H1 (cell line): ENCODE results near the gene ARRDC1. TPM values are rescaled to one million over a fixed set of nuclear protein-coding genes. Genes with fewer than 3 reads are reported as not detected.

ENCODE experiments used
- CTCF ChIA-PET: fragments of 300-600 bp; sonication (Branson Sonifier 250); formaldehyde crosslinking; loops from one replicate; lab custom pipeline; 2021; ENCODE audit not compliant: partially characterized antibody; lab: Charles Lee
- POLR2A ChIA-PET: fragments of 300-600 bp; sonication (Branson Sonifier 250); formaldehyde crosslinking; loops from one replicate; lab custom pipeline; 2021; ENCODE audit warnings: inconsistent platforms; ENCODE audit not compliant: partially characterized antibody; lab: Charles Lee
- DNase-seq, 2 experiments: peaks; one replicate each; pipeline versions ENCODE4 v3.0.0 to v3.0.0-alpha.2; 2010 to 2022; ENCODE audit warnings: low spot score in 2 of 2, low read depth in 1 of 2, mixed read lengths in 1 of 2
- FAIRE-seq: peaks from 2 replicates; lab custom pipeline; 2011; peaks lifted over from hg19 to GRCh38; lab: Jason Lieb, UNC
- H2AFZ ChIP-seq: 2 replicates; pipeline ENCODE4 v1.8.1; 2012; ENCODE audit warnings: low read length, inconsistent platforms
- H2AK5ac ChIP-seq: 2 replicates; pipeline ENCODE4 v1.6.1; 2013; ENCODE audit warnings: low read depth, low read length
- H2BK120ac ChIP-seq: replicated peaks from 2 replicates; pipeline ENCODE3; 2013; ENCODE audit warnings: low read depth, low read length, inconsistent platforms
- H2BK12ac ChIP-seq: 2 replicates; pipeline ENCODE4 v1.6.1; 2013; ENCODE audit warnings: low read depth, low read length
- H2BK15ac ChIP-seq: 2 replicates; pipeline ENCODE4 v1.6.1; 2013; ENCODE audit warnings: low read length
- H2BK20ac ChIP-seq: 2 replicates; pipeline ENCODE4 v1.6.1; 2013; ENCODE audit warnings: low read length
- H2BK5ac ChIP-seq: 2 replicates; pipeline ENCODE4 v1.6.1; 2013; ENCODE audit warnings: low read depth, low read length
- H3K14ac ChIP-seq: 2 replicates; pipeline ENCODE4 v1.6.1; 2013; ENCODE audit warnings: inconsistent platforms; ENCODE audit not compliant: insufficient read length
- H3K18ac ChIP-seq: 2 replicates; pipeline ENCODE4 v1.6.1; 2013; ENCODE audit warnings: low read length; ENCODE audit errors: extremely low read depth
- H3K23ac ChIP-seq: 2 replicates; pipeline ENCODE4 v1.6.1; 2013; ENCODE audit warnings: inconsistent platforms; ENCODE audit not compliant: insufficient read length
- H3K23me2 ChIP-seq: 2 replicates; pipeline ENCODE4 v1.6.1; 2013; ENCODE audit warnings: low read depth, low read length
- H3K27ac ChIP-seq: 2 replicates; pipeline ENCODE4 v1.6.1; 2011; ENCODE audit warnings: low read depth, low read length, inconsistent platforms
- H3K27me3 ChIP-seq, 4 experiments: replicated peaks in 1 of 4; 1 replicate in 1 of 4; 2 replicates in 3 of 4; pipeline versions ENCODE4 v1.6.1 to v1.8.1; 2011 to 2013; ENCODE audit warnings: low read length in 3 of 4, mild to moderate bottlenecking in 3 of 4, inconsistent platforms in 2 of 4, mixed read lengths in 2 of 4, moderate library complexity in 1 of 4; ENCODE audit not compliant: control insufficient read depth in 3 of 4, insufficient read depth in 3 of 4; ENCODE audit errors: extremely low read depth in 1 of 4
- H3K36me3 ChIP-seq, 4 experiments: 2 replicates each; pipeline versions ENCODE4 v1.6.1 to v1.8.1; 2011 to 2013; ENCODE audit warnings: mild to moderate bottlenecking in 4 of 4, low read length in 3 of 4, moderate library complexity in 2 of 4, control low read depth in 1 of 4, inconsistent platforms in 1 of 4; ENCODE audit not compliant: insufficient read depth in 4 of 4, control insufficient read depth in 2 of 4
- H3K4ac ChIP-seq: replicated peaks from 2 replicates; pipeline ENCODE3; 2013; ENCODE audit warnings: low read length, low read depth, mixed read lengths, inconsistent platforms; ENCODE audit not compliant: insufficient read length
- H3K4me1 ChIP-seq, 4 experiments: replicated peaks in 1 of 4; 1 replicate in 1 of 4; 2 replicates in 3 of 4; pipeline versions ENCODE4 v1.6.1 to v1.8.1; 2011 to 2013; ENCODE audit warnings: low read length in 3 of 4, inconsistent platforms in 2 of 4, mixed read lengths in 1 of 4; ENCODE audit not compliant: insufficient read depth in 4 of 4, control insufficient read depth in 3 of 4
- H3K4me2 ChIP-seq, 2 experiments: 2 replicates each; pipeline versions ENCODE4 v1.6.1 to v1.8.1; 2011 to 2013; ENCODE audit warnings: low read depth in 2 of 2, low read length in 2 of 2, control low read depth in 1 of 2, inconsistent platforms in 1 of 2, mild to moderate bottlenecking in 1 of 2; ENCODE audit not compliant: insufficient read depth in 1 of 2
- H3K4me3 ChIP-seq, 4 experiments: fragments of 200-600, 300-600 bp in 1 of 4; sonication (generic), shearing (Covaris generic), sonication (Bioruptor Twin) in 1 of 4; 2 replicates each; pipeline versions ENCODE4 v1.5.1 to v1.8.1; 2011 to 2016; ENCODE audit warnings: low read length in 4 of 4, low read depth in 3 of 4, control low read depth in 2 of 4, inconsistent platforms in 2 of 4, mild to moderate bottlenecking in 2 of 4, mixed read lengths in 1 of 4, moderate library complexity in 1 of 4; ENCODE audit not compliant: insufficient read depth in 2 of 4; ENCODE audit errors: extremely low read depth in 1 of 4
- H3K56ac ChIP-seq: replicated peaks from 2 replicates; pipeline ENCODE3; 2013; ENCODE audit warnings: low read depth, mild to moderate bottlenecking, mixed read lengths, low read length, inconsistent platforms; ENCODE audit not compliant: insufficient read length
- H3K79me1 ChIP-seq: 2 replicates; pipeline ENCODE4 v1.6.1; 2013; ENCODE audit warnings: low read depth, low read length, control low read depth
- H3K79me2 ChIP-seq, 2 experiments: 2 replicates each; pipeline versions ENCODE4 v1.6.1 to v1.8.1; 2012 to 2013; ENCODE audit warnings: low read length in 2 of 2, mild to moderate bottlenecking in 2 of 2, inconsistent platforms in 1 of 2; ENCODE audit not compliant: insufficient read depth in 2 of 2, control insufficient read depth in 1 of 2
- H3K9ac ChIP-seq, 4 experiments: replicated peaks in 1 of 4; 1 replicate in 1 of 4; 2 replicates in 3 of 4; pipeline versions ENCODE4 v1.6.1 to v1.8.1; 2011 to 2013; ENCODE audit warnings: low read depth in 3 of 4, low read length in 3 of 4, control low read depth in 2 of 4, mild to moderate bottlenecking in 2 of 4, moderate library complexity in 2 of 4, inconsistent platforms in 1 of 4; ENCODE audit errors: extremely low read depth in 1 of 4
- H3K9me3 ChIP-seq, 2 experiments: 2 replicates each; pipeline versions ENCODE4 v1.6.1 to v1.8.1; 2012 to 2013; ENCODE audit warnings: mild to moderate bottlenecking in 2 of 2, moderate library complexity in 2 of 2, control low read depth in 1 of 2, inconsistent platforms in 1 of 2, low read depth in 1 of 2, low read length in 1 of 2, mixed read lengths in 1 of 2; ENCODE audit not compliant: insufficient read depth in 2 of 2
- H4K20me1 ChIP-seq, 2 experiments: replicated peaks in 1 of 2; 2 replicates each; pipeline versions ENCODE3 to v1.8.1; 2011 to 2013; ENCODE audit warnings: inconsistent platforms in 2 of 2, low read length in 2 of 2, mild to moderate bottlenecking in 1 of 2; ENCODE audit not compliant: insufficient read depth in 2 of 2, control insufficient read depth in 1 of 2
- H4K5ac ChIP-seq: 2 replicates; pipeline ENCODE4 v1.6.1; 2013; ENCODE audit warnings: low read length, low read depth, mixed read lengths, inconsistent platforms; ENCODE audit not compliant: insufficient read length
- H4K8ac ChIP-seq: 2 replicates; pipeline ENCODE4 v1.8.0; 2013; ENCODE audit warnings: mild to moderate bottlenecking, moderate library complexity, low read length, inconsistent platforms; ENCODE audit not compliant: insufficient read depth; ENCODE audit errors: extremely low read depth
- H4K91ac ChIP-seq: replicated peaks from 2 replicates; pipeline ENCODE3; 2013; ENCODE audit warnings: low read length, mixed read lengths, inconsistent platforms; ENCODE audit not compliant: insufficient read length
- CEBPB ChIP-seq: IDR thresholded peaks from 2 replicates; pipeline ENCODE4 v1.6.1; 2012; ENCODE audit warnings: low read depth, low read length
- CHD1 ChIP-seq: IDR thresholded peaks from 2 replicates; pipeline ENCODE4 v1.6.1; 2012; ENCODE audit warnings: low read depth, low read length, improper control_type of control experiment
- EGR1 ChIP-seq: IDR thresholded peaks from 2 replicates; pipeline ENCODE4 v1.6.1; 2011; ENCODE audit warnings: low read depth, low read length, borderline replicate concordance
- EP300 ChIP-seq, 2 experiments: IDR thresholded peaks; 1 replicate in 1 of 2; 2 replicates in 1 of 2; pipeline ENCODE4 v1.6.1; 2011 to 2012; ENCODE audit warnings: low read depth in 2 of 2, low read length in 2 of 2, mild to moderate bottlenecking in 2 of 2, borderline replicate concordance in 1 of 2, inconsistent platforms in 1 of 2, moderate library complexity in 1 of 2
- EZH2 ChIP-seq: fragments of 200-600 bp; sonication (generic); IDR thresholded peaks from 2 replicates; pipeline ENCODE4 v1.7.1; 2012; ENCODE audit warnings: low read depth, mild to moderate bottlenecking, moderate library complexity, low read length, inconsistent platforms; ENCODE audit not compliant: severe bottlenecking
- HDAC6 ChIP-seq: IDR thresholded peaks from one replicate; pipeline ENCODE4 v1.7.1; 2012; ENCODE audit warnings: low read depth, mild to moderate bottlenecking, inconsistent platforms, low read length, moderate library complexity
- JUN ChIP-seq: IDR thresholded peaks from 2 replicates; pipeline ENCODE4 v1.6.1; 2011; ENCODE audit warnings: low read depth, mild to moderate bottlenecking, improper control_type of control experiment, low read length
- RAD21 ChIP-seq, 2 experiments: IDR thresholded peaks in 1 of 2; conservative IDR thresholded peaks in 1 of 2; 2 replicates each; pipeline ENCODE4 v1.6.1; 2011; ENCODE audit warnings: low read depth in 2 of 2, low read length in 2 of 2, improper control_type of control experiment in 1 of 2, inconsistent platforms in 1 of 2, mild to moderate bottlenecking in 1 of 2, moderate library complexity in 1 of 2
- SIN3A ChIP-seq, 2 experiments: IDR thresholded peaks in 1 of 2; conservative IDR thresholded peaks in 1 of 2; 2 replicates each; pipeline ENCODE4 v1.6.1; 2011 to 2012; ENCODE audit warnings: low read length in 2 of 2, improper control_type of control experiment in 1 of 2, low read depth in 1 of 2, mild to moderate bottlenecking in 1 of 2
- SP2 ChIP-seq: IDR thresholded peaks from 2 replicates; pipeline ENCODE4 v1.6.1; 2012; ENCODE audit warnings: mild to moderate bottlenecking, low read length, inconsistent platforms
- TAF7 ChIP-seq: optimal IDR thresholded peaks from 2 replicates; pipeline ENCODE3; 2011; ENCODE audit warnings: low read depth, mild to moderate bottlenecking, inconsistent platforms, low read length, moderate library complexity, borderline replicate concordance
- WGBS, 2 experiments: shearing (Covaris generic) in 1 of 2; methylation state at CpG; one replicate each; pipeline versions ENCODE4 v1.1.6 to v1.1.7; 2013 to 2015; ENCODE audit warnings: low lambda C conversion rate in 2 of 2, mixed read lengths in 2 of 2, inconsistent platforms in 1 of 2, low coverage in 1 of 2, missing lambda C conversion rate in 1 of 2; ENCODE audit not compliant: insufficient replicate concordance in 2 of 2, insufficient coverage in 1 of 2, insufficient read length in 1 of 2; ENCODE audit errors: extremely low coverage in 1 of 2, missing lambda C conversion rate in 1 of 2; 5-methylcytosine and 5-hydroxymethylcytosine counted together
- polyA plus RNA-seq, 7 experiments: library from polyadenylated mRNA; depleted of rRNA in 3 of 7; stranded (reverse) in 5 of 7; unstranded in 2 of 7; fragments of >200 nt in 5 of 7; fragments of 200-250 nt in 2 of 7; gene quantifications; 1 replicate in 5 of 7; 2 replicates in 1 of 7; 4 replicates in 1 of 7; pipeline versions ENCODE4 v1.2.1 to v1.2.3, GENCODE V29; 2011 to 2013; ENCODE audit warnings: missing spikeins in 2 of 7, mixed read lengths in 2 of 7
- total RNA-seq: library from RNA; stranded (reverse); fragmentation: NEBNext Ultra II Directional; extraction: Animal tissue kit (Norgen Biotek cat#: 25700); gene quantifications from 2 replicates; pipeline ENCODE4 v1.2.1, GENCODE V29; 2021
- TF ChIP-seq, protein P1 (sequence below): IDR thresholded peaks from 2 replicates; pipeline ENCODE4 v1.6.1; 2012; ENCODE audit warnings: inconsistent platforms

Gene ARRDC1
- total and polyA plus RNA-seq, 2 of the 8 experiments (the other 6 are each of a cell fraction or from before 2014, with no cell fraction given), result 22.0 to 58.4 TPM

GRCh38 chr9:137564134-137564533 lies 41.4 kb upstream of the ARRDC1 start:
- H3K9ac ChIP-seq, result no peak overlapping the region
- no peak overlapping the region for H3K18ac ChIP-seq
- H2BK5ac ChIP-seq, result no peak overlapping the region
- H4K8ac ChIP-seq, result no peak overlapping the region
- no peaks in the 10 kb centered on the region for H3K27me3 ChIP-seq
- CTCF ChIA-PET, result no interaction called here
- no peak overlapping the region for H3K4ac ChIP-seq
- peaks cover 0 to 3% of the 10 kb centered on the region in 2 experiments for H4K20me1 ChIP-seq
- H3K23me2 ChIP-seq, result peaks cover 2% of the 10 kb centered on the region; the same call in 1 of the 2 replicates
- H2BK12ac ChIP-seq, result no peak overlapping the region
- H2BK15ac ChIP-seq, result no peak overlapping the region
- H3K79me1 ChIP-seq, result no peaks in the 10 kb centered on the region; the same call in 1 of the 2 replicates
- POLR2A ChIA-PET, result interaction anchor here (0.9 to 2.1 kb wide), 4 partner anchors 10 to 14 kb away, joined by 3 to 12 read pairs (median 7); partner anchors contain the start of genes DPH7 and MRPL41
- H2BK20ac ChIP-seq, result no peak overlapping the region
- H3K9me3 ChIP-seq, result no peaks in the 10 kb centered on the region
- H3K79me2 ChIP-seq, result no peaks in the 10 kb centered on the region
- H2AFZ ChIP-seq, result no peak overlapping the region
- H4K91ac ChIP-seq, result no peak overlapping the region
- H4K5ac ChIP-seq, result no peak overlapping the region
- H3K4me3 ChIP-seq, result no peak overlapping the region
- no peak for FAIRE-seq
- no peak overlapping the region for H3K14ac ChIP-seq
- no peak overlapping the region for H3K4me2 ChIP-seq
- no peak for DNase-seq
- H2BK120ac ChIP-seq, result no peak overlapping the region
- no peak overlapping the region for H2AK5ac ChIP-seq
- H3K4me1 ChIP-seq, result no peaks in the 10 kb centered on the region
- H3K56ac ChIP-seq, result no peak overlapping the region
- H3K23ac ChIP-seq, result no peak overlapping the region
- 94% methylated on average over 10 of the region's 10 CpGs; no CpG with 5 or more reads in 1 of the 2 experiments for WGBS, 2 experiments
- no peak overlapping the region for H3K27ac ChIP-seq
- peaks cover 5 to 26% (median 15%) of the 10 kb centered on the region in 4 experiments; a peak in 6 of 8 replicates for H3K36me3 ChIP-seq
- TF ChIP-seq HDAC6, result no peak
- no peak for TF ChIP-seq JUN
- TF ChIP-seq RAD21 (IDR thresholded peaks at IDR 0.05 in 1 of 2, conservative IDR thresholded peaks at IDR 0.05 in 1 of 2; ENCODE audit: low read depth in 2 of 2, low read length in 2 of 2), result no peak
- no peak for TF ChIP-seq CEBPB
- no peak for TF ChIP-seq EZH2
- TF ChIP-seq EP300 (IDR thresholded peaks at IDR 0.05; ENCODE audit: borderline replicate concordance in 1 of 2, low read depth in 2 of 2, low read length in 2 of 2), result no peak
- no peak for TF ChIP-seq SP2
- no peak for TF ChIP-seq EGR1
- TF ChIP-seq, protein P1, sequence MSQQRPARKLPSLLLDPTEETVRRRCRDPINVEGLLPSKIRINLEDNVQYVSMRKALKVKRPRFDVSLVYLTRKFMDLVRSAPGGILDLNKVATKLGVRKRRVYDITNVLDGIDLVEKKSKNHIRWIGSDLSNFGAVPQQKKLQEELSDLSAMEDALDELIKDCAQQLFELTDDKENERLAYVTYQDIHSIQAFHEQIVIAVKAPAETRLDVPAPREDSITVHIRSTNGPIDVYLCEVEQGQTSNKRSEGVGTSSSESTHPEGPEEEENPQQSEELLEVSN, result no peak
- TF ChIP-seq CHD1, result no peak
- TF ChIP-seq TAF7, result no peak
- no peak for TF ChIP-seq SIN3A (conservative IDR thresholded peaks at IDR 0.05 in 1 of 2, IDR thresholded peaks at IDR 0.05 in 1 of 2; ENCODE audit: low read depth in 1 of 2, low read length in 2 of 2)
